Stimulated activated CD8-positive, alpha-beta memory T cell treated with anti-CD3 and anti-CD28 coated beads, Interleukin-15, amount 100 ng/mL, for 1 hour (primary cell): ENCODE results near the gene ARHGEF37.

Experiments used
- DNase-seq: peaks from one replicate; pipeline ENCODE4 v3.0.0-alpha.2; 2020; ENCODE audit warnings: low read depth

ARHGEF37 gene

GRCh38 chr5:149628846-149629388, 47.6 kb downstream of the ARHGEF37 start:
- DNase-seq: no peak

- no peak for DNase-seq
Measured at GRCh38 chr5:149629421-149629820, 48.1 kb downstream of the ARHGEF37 start.

GRCh38 chr5:149630337-149630736, 49.0 kb downstream of the ARHGEF37 start:
- no peak for DNase-seq

GRCh38 chr5:149631506-149631905, 50.2 kb downstream of the ARHGEF37 start:
- DNase-seq: no peak

GRCh38 chr5:149632311-149633251, 51.3 kb downstream of the ARHGEF37 start:
- no peak for DNase-seq

GRCh38 chr5:149633476-149634350, 52.4 kb downstream of the ARHGEF37 start:
- DNase-seq: no peak

GRCh38 chr5:149635394-149635793, 54.1 kb downstream of the ARHGEF37 start:
- no peak for DNase-seq

- DNase-seq: no peak
Measured at GRCh38 chr5:149636191-149636860, 55.0 kb downstream of the ARHGEF37 start.

- DNase-seq: no peak
Measured at GRCh38 chr5:149636861-149637246, 55.6 kb downstream of the ARHGEF37 start.

GRCh38 chr5:149638136-149638535, 56.8 kb downstream of the ARHGEF37 start:
- DNase-seq: no peak

- DNase-seq: no peak
Measured at GRCh38 chr5:149638546-149639241, 57.4 kb downstream of the ARHGEF37 start.

GRCh38 chr5:149639737-149640136, 58.4 kb downstream of the ARHGEF37 start:
- no peak for DNase-seq

GRCh38 chr5:149640350-149640999, 59.2 kb downstream of the ARHGEF37 start:
- DNase-seq: no peak

GRCh38 chr5:149641000-149641576, 59.8 kb downstream of the ARHGEF37 start:
- DNase-seq: no peak

- no peak for DNase-seq
Measured at GRCh38 chr5:149641600-149641999, 60.3 kb downstream of the ARHGEF37 start.

GRCh38 chr5:149643781-149644180, 62.5 kb downstream of the ARHGEF37 start:
- no peak for DNase-seq

- no peak for DNase-seq
Measured at GRCh38 chr5:149644629-149645028, 63.3 kb downstream of the ARHGEF37 start.

GRCh38 chr5:149645236-149645635, 63.9 kb downstream of the ARHGEF37 start:
- no peak for DNase-seq

- DNase-seq: no peak
Measured at GRCh38 chr5:149645725-149646124, 64.4 kb downstream of the ARHGEF37 start.

- no peak for DNase-seq
Measured at GRCh38 chr5:149646564-149646963, 65.3 kb downstream of the ARHGEF37 start.
